ENCODE measurements around the gene OXNAD1.

- TF ChIP-seq RFX5 (IDR thresholded peaks at IDR 0.05; ENCODE audit: low read depth, low read length) (no peak), MAX (IDR thresholded peaks at IDR 0.05) (no peak), CTCF (CRISPR knock-in tag; IDR thresholded peaks at IDR 0.05) (no peak), MXD4 (CRISPR knock-in tag; IDR thresholded peaks at IDR 0.05) (no peak)
- TF ChIP-seq, protein P1, sequence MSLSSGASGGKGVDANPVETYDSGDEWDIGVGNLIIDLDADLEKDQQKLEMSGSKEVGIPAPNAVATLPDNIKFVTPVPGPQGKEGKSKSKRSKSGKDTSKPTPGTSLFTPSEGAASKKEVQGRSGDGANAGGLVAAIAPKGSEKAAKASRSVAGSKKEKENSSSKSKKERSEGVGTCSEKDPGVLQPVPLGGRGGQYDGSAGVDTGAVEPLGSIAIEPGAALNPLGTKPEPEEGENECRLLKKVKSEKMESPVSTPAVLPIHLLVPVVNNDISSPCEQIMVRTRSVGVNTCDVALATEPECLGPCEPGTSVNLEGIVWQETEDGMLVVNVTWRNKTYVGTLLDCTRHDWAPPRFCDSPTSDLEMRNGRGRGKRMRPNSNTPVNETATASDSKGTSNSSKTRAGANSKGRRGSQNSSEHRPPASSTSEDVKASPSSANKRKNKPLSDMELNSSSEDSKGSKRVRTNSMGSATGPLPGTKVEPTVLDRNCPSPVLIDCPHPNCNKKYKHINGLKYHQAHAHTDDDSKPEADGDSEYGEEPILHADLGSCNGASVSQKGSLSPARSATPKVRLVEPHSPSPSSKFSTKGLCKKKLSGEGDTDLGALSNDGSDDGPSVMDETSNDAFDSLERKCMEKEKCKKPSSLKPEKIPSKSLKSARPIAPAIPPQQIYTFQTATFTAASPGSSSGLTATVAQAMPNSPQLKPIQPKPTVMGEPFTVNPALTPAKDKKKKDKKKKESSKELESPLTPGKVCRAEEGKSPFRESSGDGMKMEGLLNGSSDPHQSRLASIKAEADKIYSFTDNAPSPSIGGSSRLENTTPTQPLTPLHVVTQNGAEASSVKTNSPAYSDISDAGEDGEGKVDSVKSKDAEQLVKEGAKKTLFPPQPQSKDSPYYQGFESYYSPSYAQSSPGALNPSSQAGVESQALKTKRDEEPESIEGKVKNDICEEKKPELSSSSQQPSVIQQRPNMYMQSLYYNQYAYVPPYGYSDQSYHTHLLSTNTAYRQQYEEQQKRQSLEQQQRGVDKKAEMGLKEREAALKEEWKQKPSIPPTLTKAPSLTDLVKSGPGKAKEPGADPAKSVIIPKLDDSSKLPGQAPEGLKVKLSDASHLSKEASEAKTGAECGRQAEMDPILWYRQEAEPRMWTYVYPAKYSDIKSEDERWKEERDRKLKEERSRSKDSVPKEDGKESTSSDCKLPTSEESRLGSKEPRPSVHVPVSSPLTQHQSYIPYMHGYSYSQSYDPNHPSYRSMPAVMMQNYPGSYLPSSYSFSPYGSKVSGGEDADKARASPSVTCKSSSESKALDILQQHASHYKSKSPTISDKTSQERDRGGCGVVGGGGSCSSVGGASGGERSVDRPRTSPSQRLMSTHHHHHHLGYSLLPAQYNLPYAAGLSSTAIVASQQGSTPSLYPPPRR (CRISPR knock-in tag; IDR thresholded peaks at IDR 0.05; ENCODE audit: borderline replicate concordance) = no peak
- TF ChIP-seq, protein P2, sequence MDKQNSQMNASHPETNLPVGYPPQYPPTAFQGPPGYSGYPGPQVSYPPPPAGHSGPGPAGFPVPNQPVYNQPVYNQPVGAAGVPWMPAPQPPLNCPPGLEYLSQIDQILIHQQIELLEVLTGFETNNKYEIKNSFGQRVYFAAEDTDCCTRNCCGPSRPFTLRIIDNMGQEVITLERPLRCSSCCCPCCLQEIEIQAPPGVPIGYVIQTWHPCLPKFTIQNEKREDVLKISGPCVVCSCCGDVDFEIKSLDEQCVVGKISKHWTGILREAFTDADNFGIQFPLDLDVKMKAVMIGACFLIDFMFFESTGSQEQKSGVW (CRISPR knock-in tag; IDR thresholded peaks at IDR 0.05; ENCODE audit: borderline replicate concordance) = no peak
- TF ChIP-seq, protein P3, sequence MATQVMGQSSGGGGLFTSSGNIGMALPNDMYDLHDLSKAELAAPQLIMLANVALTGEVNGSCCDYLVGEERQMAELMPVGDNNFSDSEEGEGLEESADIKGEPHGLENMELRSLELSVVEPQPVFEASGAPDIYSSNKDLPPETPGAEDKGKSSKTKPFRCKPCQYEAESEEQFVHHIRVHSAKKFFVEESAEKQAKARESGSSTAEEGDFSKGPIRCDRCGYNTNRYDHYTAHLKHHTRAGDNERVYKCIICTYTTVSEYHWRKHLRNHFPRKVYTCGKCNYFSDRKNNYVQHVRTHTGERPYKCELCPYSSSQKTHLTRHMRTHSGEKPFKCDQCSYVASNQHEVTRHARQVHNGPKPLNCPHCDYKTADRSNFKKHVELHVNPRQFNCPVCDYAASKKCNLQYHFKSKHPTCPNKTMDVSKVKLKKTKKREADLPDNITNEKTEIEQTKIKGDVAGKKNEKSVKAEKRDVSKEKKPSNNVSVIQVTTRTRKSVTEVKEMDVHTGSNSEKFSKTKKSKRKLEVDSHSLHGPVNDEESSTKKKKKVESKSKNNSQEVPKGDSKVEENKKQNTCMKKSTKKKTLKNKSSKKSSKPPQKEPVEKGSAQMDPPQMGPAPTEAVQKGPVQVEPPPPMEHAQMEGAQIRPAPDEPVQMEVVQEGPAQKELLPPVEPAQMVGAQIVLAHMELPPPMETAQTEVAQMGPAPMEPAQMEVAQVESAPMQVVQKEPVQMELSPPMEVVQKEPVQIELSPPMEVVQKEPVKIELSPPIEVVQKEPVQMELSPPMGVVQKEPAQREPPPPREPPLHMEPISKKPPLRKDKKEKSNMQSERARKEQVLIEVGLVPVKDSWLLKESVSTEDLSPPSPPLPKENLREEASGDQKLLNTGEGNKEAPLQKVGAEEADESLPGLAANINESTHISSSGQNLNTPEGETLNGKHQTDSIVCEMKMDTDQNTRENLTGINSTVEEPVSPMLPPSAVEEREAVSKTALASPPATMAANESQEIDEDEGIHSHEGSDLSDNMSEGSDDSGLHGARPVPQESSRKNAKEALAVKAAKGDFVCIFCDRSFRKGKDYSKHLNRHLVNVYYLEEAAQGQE (IDR thresholded peaks at IDR 0.05; ENCODE audit: borderline replicate concordance in 1 of 2, low read depth in 1 of 2, low read length in 2 of 2) = no peak
Measured at GRCh38 chr3:16307832-16308531, 43.0 kb downstream of the OXNAD1 start.

Measured in HepG2 (cell line).